Spleen (tissue), 11 donors: Measurements from ENCODE around the gene MYO3B. TPM values are rescaled to one million over a fixed set of nuclear protein-coding genes. Genes with fewer than 3 reads are reported as not detected.

Experiments
- DNase-seq: peaks from one replicate; pipeline ENCODE4 v3.0.0-alpha.2; 2020
- H3K27ac ChIP-seq, 8 donors: fragments of 200-600 bp; sonication (generic) in 7 of 8; 1 replicate in 4 of 8; 2 replicates in 4 of 8; pipeline versions ENCODE4 v1.5.0 to v1.8.0; 2016 to 2021; ENCODE audit warnings: inconsistent platforms in 4 of 8, mild to moderate bottlenecking in 4 of 8, moderate library complexity in 1 of 8
- H3K27me3 ChIP-seq, 7 donors: fragments of 200-600 bp; sonication (generic) in 6 of 7; replicated peaks in 1 of 7; 1 replicate in 4 of 7; 2 replicates in 3 of 7; pipeline versions ENCODE4 v1.5.0 to v1.8.0; 2016 to 2021; ENCODE audit warnings: inconsistent platforms in 3 of 7, mild to moderate bottlenecking in 1 of 7
- H3K36me3 ChIP-seq, 6 donors: fragments of 200-600 bp; sonication (generic) in 5 of 6; 1 replicate in 4 of 6; 2 replicates in 2 of 6; pipeline versions ENCODE4 v1.5.0 to v1.8.0; 2016 to 2021; ENCODE audit warnings: inconsistent platforms in 2 of 6
- H3K4me1 ChIP-seq, 6 donors: fragments of 200-600 bp; sonication (generic) in 5 of 6; 1 replicate in 3 of 6; 2 replicates in 3 of 6; pipeline versions ENCODE4 v1.5.0 to v1.8.0; 2016 to 2021; ENCODE audit warnings: inconsistent platforms in 3 of 6
- H3K4me3 ChIP-seq, 8 donors: fragments of 200-600 bp; sonication (generic) in 7 of 8; 1 replicate in 4 of 8; 2 replicates in 4 of 8; pipeline versions ENCODE4 v1.5.0 to v1.8.0; 2016 to 2021; ENCODE audit warnings: inconsistent platforms in 4 of 8, mild to moderate bottlenecking in 4 of 8, moderate library complexity in 2 of 8
- H3K9me3 ChIP-seq, 8 donors: fragments of 200-600 bp; sonication (generic) in 7 of 8; 1 replicate in 4 of 8; 2 replicates in 4 of 8; pipeline versions ENCODE4 v1.5.0 to v1.8.0; 2016 to 2021; ENCODE audit warnings: inconsistent platforms in 4 of 8
- CTCF ChIP-seq, 11 experiments: fragments of 200-600 bp in 7 of 11; fragments of 450-650 bp in 4 of 11; sonication (generic) in 4 of 11; IDR thresholded peaks in 8 of 11; conservative IDR thresholded peaks in 3 of 11; 1 replicate in 7 of 11; 2 replicates in 4 of 11; pipeline versions ENCODE4 v1.4.0 to v1.8.0; 2016 to 2021; ENCODE audit warnings: antibody characterized with exemption in 11 of 11, inconsistent platforms in 4 of 11, mild to moderate bottlenecking in 1 of 11
- POLR2A ChIP-seq, 3 donors: fragments of 450-650 bp; IDR thresholded peaks; one replicate each; pipeline ENCODE4 v1.5.1; 2017; ENCODE audit warnings: antibody characterized with exemption in 3 of 3, mild to moderate bottlenecking in 1 of 3
- POLR2AphosphoS5 ChIP-seq, 3 donors: sonication (generic); formaldehyde crosslinking; IDR thresholded peaks; one replicate each; pipeline ENCODE4 v1.5.1; 2017; ENCODE audit warnings: antibody characterized with exemption in 3 of 3
- WGBS, 5 donors: extraction: QIAGEN DNeasy Blood & Tissue Kit in 3 of 5; methylation state at CpG; one replicate each; pipeline versions ENCODE4 v1.1.5 to v1.1.7; 2013 to 2018; 5-methylcytosine and 5-hydroxymethylcytosine counted together
- intact Hi-C: fragments of 100-400 bp; cut with DNase I; formaldehyde crosslinking; loops from one replicate; pipeline ENCODE4 v1.15.0; 2023; ENCODE audit warnings: low total_unique reads
- polyA plus RNA-seq, 3 donors: library from polyadenylated mRNA; stranded (reverse); fragments of 200-250 nt; gene quantifications; one replicate each; pipeline ENCODE4 v1.2.1, GENCODE V29; 2013
- total RNA-seq, 7 donors: library from RNA; depleted of rRNA in 3 of 7; stranded (reverse); fragments of >200 nt in 3 of 7; fragmentation: NEBNext Ultra II Directional in 4 of 7; extraction: Animal tissue kit (Norgen Biotek cat#: 25700) in 4 of 7; gene quantifications; one replicate each; pipeline versions ENCODE4 v1.1.0 to v1.2.1, GENCODE V29; 2016 to 2021
- donor health status: healthy with polysubstance abuse.
- donor health status: DM: no; HTN: no; CAD: no; lungs with moderate emphysema.
- donor health status: DM: no; HTN: no; CAD: no.
- donor health status: Bipolar disorder and iron deficiency.
- donor health status: healthy.
- donor health status: DM: no; HTN: no; CAD: no.
- donor health status: DM: yes; HTN: yes; CAD: no.

The MYO3B gene
- total and polyA plus RNA-seq, 10 donors: 0.03 to 2.0 (median 0.58) TPM; not detected in 4

GRCh38 chr2:170651624-170652325, 473.8 kb downstream of the MYO3B start:
- DNase-seq: no peak
- intact Hi-C loops: no loop called here
- Histone ChIP-seq H3K36me3 (no peaks in the 10 kb centered on the region), H3K27ac (no peak overlapping the region), H3K4me3 (no peak overlapping the region), H3K4me1 (peaks cover 0 to 7% (median 0%) of the 10 kb centered on the region in 6 donors), H3K27me3 (no peaks in the 10 kb centered on the region), H3K9me3 (no peaks in the 10 kb centered on the region)
- TF ChIP-seq POLR2AphosphoS5 (IDR thresholded peaks at IDR 0.05) (no peak), CTCF (IDR thresholded peaks at IDR 0.05 in 8 of 11, conservative IDR thresholded peaks at IDR 0.05 in 3 of 11) (no peak), POLR2A (IDR thresholded peaks at IDR 0.05) (no peak)
- WGBS, 5 donors: 46 to 62% (median 59%) methylated on average over 9 of the region's 9 CpGs

- no peak for DNase-seq
- H3K4me1 ChIP-seq: peaks cover 0 to 7% (median 0%) of the 10 kb centered on the region in 6 donors
- intact Hi-C loops: no loop called here
- H3K9me3 ChIP-seq: no peaks in the 10 kb centered on the region
- no peaks in the 10 kb centered on the region for H3K36me3 ChIP-seq
- H3K27ac ChIP-seq: no peak overlapping the region
- no peaks in the 10 kb centered on the region for H3K27me3 ChIP-seq
- TF ChIP-seq CTCF (IDR thresholded peaks at IDR 0.05 in 8 of 11, conservative IDR thresholded peaks at IDR 0.05 in 3 of 11): no peak
- TF ChIP-seq POLR2A (IDR thresholded peaks at IDR 0.05): no peak
- no peak for TF ChIP-seq POLR2AphosphoS5 (IDR thresholded peaks at IDR 0.05)
- 75 to 81% (median 80%) methylated on average over 5 of the region's 5 CpGs for WGBS, 5 donors
- H3K4me3 ChIP-seq: no peak overlapping the region
These were observed 474.9 kb downstream of the MYO3B start for GRCh38 chr2:170652637-170653417.

GRCh38 chr2:170656669-170657068, 478.7 kb downstream of the MYO3B start:
- no peaks in the 10 kb centered on the region for H3K27me3 ChIP-seq
- no peak overlapping the region for H3K27ac ChIP-seq
- intact Hi-C loops: no loop called here
- H3K4me1 ChIP-seq: peaks cover 0 to 7% (median 0%) of the 10 kb centered on the region in 6 donors
- no peak for DNase-seq
- H3K4me3 ChIP-seq: no peak overlapping the region
- H3K9me3 ChIP-seq: no peaks in the 10 kb centered on the region
- WGBS, 5 donors: 78 to 88% (median 83%) methylated on average over 3 of the region's 3 CpGs
- H3K36me3 ChIP-seq: no peaks in the 10 kb centered on the region
- TF ChIP-seq POLR2A (IDR thresholded peaks at IDR 0.05) (no peak), POLR2AphosphoS5 (IDR thresholded peaks at IDR 0.05) (no peak), CTCF (IDR thresholded peaks at IDR 0.05 in 8 of 11, conservative IDR thresholded peaks at IDR 0.05 in 3 of 11) (no peak)

GRCh38 chr2:170660409-170660808, 482.5 kb downstream of the MYO3B start:
- Histone ChIP-seq H3K36me3 (no peaks in the 10 kb centered on the region), H3K27me3 (no peaks in the 10 kb centered on the region), H3K9me3 (no peaks in the 10 kb centered on the region), H3K27ac (no peak overlapping the region), H3K4me3 (no peak overlapping the region), H3K4me1 (no peaks in the 10 kb centered on the region)
- 50 to 68% (median 59%) methylated on average over 1 of the region's 1 CpG for WGBS, 5 donors
- DNase-seq: no peak
- intact Hi-C loops: no loop called here
- TF ChIP-seq POLR2A (IDR thresholded peaks at IDR 0.05) (no peak), CTCF (IDR thresholded peaks at IDR 0.05 in 8 of 11, conservative IDR thresholded peaks at IDR 0.05 in 3 of 11) (no peak), POLR2AphosphoS5 (IDR thresholded peaks at IDR 0.05) (no peak)
